Astrocyte of the cerebellum (primary cell): ENCODE results near the gene ALPL.
A peak's percentile ranks its signal among the peaks of the same experiment; 100 is the strongest.

Experiments
- DNase-seq: peaks from one replicate; pipeline ENCODE4 v3.0.0-alpha.2; 2011; ENCODE audit warnings: low read depth
- H3K4me3 ChIP-seq: 2 replicates; pipeline ENCODE4 v1.5.1; 2011; ENCODE audit warnings: mild to moderate bottlenecking, low read depth, low read length, moderate library complexity
- CTCF ChIP-seq: IDR thresholded peaks from 2 replicates; pipeline ENCODE4 v1.5.1; 2012; ENCODE audit warnings: low read length, low read depth, moderate library complexity, mild to moderate bottlenecking; ENCODE audit errors: missing control alignments
- in situ Hi-C: cut with HindIII; loops from 2 replicates; pipeline ENCODE4 v1.10.0; 2017; ENCODE audit warnings: low sequenced_read_pairs

The ALPL gene

GRCh38 chr1:21507511-21508270 is 1.5 kb upstream of the ALPL start:
- H3K4me3 ChIP-seq, result no peak overlapping the region
- in situ Hi-C loops, result no loop called here
- TF ChIP-seq CTCF, result no peak
- DNase-seq, result no peak

- in situ Hi-C loops, result no loop called here
- TF ChIP-seq CTCF, result peak; percentile 41
- peak overlapping the region; percentile 35 for H3K4me3 ChIP-seq
- no peak for DNase-seq
Observed at GRCh38 chr1:21508580-21509350, 458 bp upstream of the ALPL start.

GRCh38 chr1:21510113-21510493 is 880 bp downstream of the ALPL start:
- DNase-seq, result no peak
- in situ Hi-C loops, result no loop called here
- no peak for TF ChIP-seq CTCF
- peak overlapping the region; percentile 35 for H3K4me3 ChIP-seq

- no peak overlapping the region for H3K4me3 ChIP-seq
- DNase-seq, result no peak
- no peak for TF ChIP-seq CTCF
- in situ Hi-C loops, result no loop called here
Observed at GRCh38 chr1:21510885-21511578, 1.8 kb downstream of the ALPL start.

- DNase-seq, result peak; percentile 99
- no peak for TF ChIP-seq CTCF
- H3K4me3 ChIP-seq, result no peak overlapping the region
- in situ Hi-C loops, result no loop called here
Observed at GRCh38 chr1:21511579-21512522, 2.6 kb downstream of the ALPL start.
